GM12874 (cell line): ENCODE results near the gene TOMT.
"Not testable (repeated sequence)": the region's sequence is repeated elsewhere in the genome, so short reads cannot be mapped to it uniquely, and the experiment has no call there.

ENCODE experiments used
- TF ChIP-seq, protein P1 (sequence below): IDR thresholded peaks from 2 replicates; pipeline ENCODE4 v1.5.1; 2011; ENCODE audit warnings: low read depth, mild to moderate bottlenecking, control low read depth, low read length, moderate library complexity; ENCODE audit not compliant: insufficient read depth

TOMT gene

DNA sequence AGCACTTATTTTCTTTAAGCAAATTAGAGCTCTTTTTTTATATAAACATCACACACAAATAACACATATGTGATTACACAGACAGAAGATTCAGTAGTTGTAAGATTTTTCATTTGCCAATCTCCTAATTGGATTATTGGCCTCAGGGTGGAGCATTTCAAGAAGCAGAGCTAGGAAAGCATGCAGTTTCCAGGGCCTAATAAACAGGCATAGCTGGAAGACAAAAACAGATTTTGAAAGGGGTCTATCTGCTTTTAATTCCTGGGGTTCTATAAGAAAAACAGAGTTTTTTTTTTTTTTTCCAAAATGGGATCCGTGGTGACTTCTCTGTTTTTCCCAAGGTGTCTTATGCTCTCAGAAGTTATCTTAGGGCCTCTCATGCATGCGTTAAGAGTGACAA, 22.2 kb downstream of the TOMT start:
- TF ChIP-seq, protein P1, sequence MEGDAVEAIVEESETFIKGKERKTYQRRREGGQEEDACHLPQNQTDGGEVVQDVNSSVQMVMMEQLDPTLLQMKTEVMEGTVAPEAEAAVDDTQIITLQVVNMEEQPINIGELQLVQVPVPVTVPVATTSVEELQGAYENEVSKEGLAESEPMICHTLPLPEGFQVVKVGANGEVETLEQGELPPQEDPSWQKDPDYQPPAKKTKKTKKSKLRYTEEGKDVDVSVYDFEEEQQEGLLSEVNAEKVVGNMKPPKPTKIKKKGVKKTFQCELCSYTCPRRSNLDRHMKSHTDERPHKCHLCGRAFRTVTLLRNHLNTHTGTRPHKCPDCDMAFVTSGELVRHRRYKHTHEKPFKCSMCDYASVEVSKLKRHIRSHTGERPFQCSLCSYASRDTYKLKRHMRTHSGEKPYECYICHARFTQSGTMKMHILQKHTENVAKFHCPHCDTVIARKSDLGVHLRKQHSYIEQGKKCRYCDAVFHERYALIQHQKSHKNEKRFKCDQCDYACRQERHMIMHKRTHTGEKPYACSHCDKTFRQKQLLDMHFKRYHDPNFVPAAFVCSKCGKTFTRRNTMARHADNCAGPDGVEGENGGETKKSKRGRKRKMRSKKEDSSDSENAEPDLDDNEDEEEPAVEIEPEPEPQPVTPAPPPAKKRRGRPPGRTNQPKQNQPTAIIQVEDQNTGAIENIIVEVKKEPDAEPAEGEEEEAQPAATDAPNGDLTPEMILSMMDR = no peak

DNA sequence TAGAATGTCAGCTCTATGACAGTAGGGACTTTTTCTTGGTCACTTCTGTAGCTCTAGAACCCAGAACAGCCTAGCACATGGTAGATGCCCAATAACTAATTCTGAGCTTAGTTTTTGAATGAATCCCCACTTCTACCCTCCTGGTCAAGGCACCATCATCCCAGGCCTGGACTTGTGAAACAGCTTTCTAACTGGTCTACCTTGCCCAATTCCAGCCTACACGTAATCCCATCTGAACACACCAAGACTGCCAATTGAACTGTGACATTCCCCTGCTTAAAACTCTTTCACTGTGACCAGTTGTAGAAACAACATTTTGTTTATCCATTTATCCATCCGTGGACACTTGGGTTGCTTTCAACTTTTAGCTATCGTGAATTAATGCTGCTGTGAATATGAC, 23.7 kb downstream of the TOMT start:
- TF ChIP-seq, protein P1 = no peak

DNA sequence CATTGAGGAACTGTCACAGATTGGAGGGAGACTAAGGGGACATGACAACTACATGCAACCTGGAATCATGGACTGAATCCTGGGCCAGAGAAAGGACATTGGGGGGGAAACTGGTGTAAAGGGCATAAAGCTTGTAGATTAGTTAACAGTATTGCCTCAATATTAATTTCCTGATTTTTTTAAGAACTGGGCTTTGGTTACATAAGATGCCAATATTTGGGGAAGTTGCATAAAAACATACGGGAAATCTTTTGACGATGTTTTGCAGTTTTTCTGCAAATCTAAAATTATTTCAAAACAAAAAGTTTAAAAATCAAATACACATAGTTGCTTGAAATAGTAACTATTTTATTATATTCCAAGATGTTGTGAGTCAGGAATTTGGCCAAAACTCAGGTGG, 26.9 kb downstream of the TOMT start:
- TF ChIP-seq, protein P1 = no peak

DNA sequence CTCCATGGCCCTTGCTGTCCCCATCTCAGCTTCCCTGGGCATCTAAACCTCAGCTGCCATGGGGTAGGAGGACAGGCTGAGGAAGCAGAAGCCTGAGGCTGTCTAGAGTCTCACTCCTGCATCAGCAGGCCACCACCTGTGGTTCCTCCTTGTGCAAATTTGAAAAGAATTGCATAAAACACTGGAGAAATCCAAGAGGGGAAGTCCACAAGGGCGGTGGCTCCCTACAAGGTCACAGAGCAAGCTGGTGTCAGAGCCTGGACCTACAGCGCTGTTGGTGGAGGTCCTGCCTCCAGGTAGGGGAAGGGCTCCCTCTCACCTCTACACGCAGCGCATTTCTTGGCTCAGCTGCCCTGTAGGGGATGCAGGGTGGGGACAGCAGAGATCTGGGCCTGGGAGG, 29.7 kb downstream of the TOMT start, which contains the start of gene FOLR3:
FOLR3 (plus strand) TSS at position 253 of the 400 bp plus-strand sequence. CDS start 228 bp downstream, outside the sequence.
- TF ChIP-seq, protein P1 = not testable (repeated sequence)

DNA sequence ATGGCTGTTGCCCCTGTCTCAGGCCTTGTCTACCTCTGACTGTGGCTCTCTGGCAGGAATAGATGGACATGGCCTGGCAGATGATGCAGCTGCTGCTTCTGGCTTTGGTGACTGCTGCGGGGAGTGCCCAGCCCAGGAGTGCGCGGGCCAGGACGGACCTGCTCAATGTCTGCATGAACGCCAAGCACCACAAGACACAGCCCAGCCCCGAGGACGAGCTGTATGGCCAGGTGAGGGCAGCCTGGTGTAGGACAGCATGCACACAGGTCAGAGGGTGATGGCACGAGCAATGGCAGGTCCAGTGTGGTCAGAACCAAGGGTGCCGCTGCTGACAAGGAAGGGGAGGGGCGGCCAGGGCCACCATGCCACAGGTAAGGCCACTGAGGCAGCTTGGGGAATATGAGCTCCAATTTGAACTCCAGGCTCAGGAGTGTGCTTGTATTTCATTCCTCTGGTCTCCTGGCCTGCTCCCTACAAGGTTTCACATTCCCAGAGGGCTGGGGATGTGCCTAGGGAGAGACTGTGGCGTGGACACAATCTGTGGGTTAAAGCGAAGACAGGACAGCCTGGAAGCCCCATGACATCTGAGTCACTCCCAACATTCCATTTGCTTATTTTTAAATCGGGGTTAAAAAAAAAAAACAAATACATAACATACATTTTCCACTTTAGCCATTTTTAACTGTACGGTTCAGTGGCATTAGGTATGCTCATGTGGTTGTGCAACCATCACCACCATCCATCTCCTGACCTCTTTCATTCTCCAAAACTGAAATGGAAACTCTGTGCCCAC, 30.4 kb downstream of the TOMT start:
- TF ChIP-seq, protein P1 = no peak

DNA sequence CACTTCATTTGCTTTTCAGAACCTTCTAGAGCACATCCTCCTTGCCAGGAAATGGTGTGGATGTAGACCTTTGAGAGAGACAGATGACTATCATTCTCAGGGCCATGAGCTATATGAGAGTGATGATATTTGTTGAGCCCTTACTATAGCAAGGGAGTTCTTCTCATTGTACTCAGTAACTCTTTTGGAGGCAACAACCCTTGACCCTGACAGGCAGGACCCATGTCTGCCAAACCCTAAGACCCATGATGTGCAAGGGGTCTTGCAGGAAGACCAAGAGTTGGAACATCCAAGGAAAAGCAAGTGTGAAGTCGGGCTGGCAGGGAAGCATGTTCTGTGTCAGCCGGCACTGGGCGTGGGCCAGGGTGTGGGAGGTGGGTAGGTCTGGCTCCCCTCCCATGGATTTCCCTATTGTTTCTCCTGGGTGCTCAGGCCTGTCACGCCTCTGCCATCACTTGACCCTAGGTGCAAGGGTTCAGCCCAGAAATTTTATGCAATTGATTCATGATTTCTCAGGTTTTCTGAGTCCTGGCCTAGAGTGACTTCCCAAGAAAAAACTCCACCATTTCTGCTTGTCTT, 31.0 kb downstream of the TOMT start:
- TF ChIP-seq, protein P1 = no peak

DNA sequence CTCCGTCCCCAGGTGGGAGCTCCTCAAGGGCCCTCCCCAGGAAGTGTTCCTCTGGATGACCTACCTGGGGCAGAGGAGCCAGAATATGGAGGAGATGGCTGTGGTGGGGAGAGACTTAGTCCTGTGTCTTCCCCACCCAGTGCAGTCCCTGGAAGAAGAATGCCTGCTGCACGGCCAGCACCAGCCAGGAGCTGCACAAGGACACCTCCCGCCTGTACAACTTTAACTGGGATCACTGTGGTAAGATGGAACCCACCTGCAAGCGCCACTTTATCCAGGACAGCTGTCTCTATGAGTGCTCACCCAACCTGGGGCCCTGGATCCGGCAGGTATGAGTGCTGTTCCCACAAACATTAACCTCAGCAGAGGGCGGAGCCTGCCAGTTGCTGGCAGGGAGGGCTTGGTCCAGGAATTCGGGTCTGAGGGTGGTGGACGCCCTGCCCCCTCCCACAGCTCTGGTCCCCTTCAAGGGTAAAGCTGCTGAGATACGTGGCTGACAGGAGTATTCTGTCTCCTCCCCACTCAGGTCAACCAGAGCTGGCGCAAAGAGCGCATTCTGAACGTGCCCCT, 33.2 kb downstream of the TOMT start:
- TF ChIP-seq, protein P1 = no peak
